Measurements from ENCODE around the gene LRIG2.
"Not testable (repeated sequence)": the region's sequence is repeated elsewhere in the genome, so short reads cannot be mapped to it uniquely, and the experiment has no call there.

Gene LRIG2

GRCh38 chr1:113072757-113073478 is at the start of gene LRIG2:
TSS of gene LRIG2 (plus strand) at chr1:113073198. CDS start at chr1:113073407, 209 bp downstream.
- DNase-seq (ENCODE audit: low read depth, low spot score): peak; percentile 100

- DNase-seq (ENCODE audit: low read depth, low spot score): not testable (repeated sequence)
Observed at GRCh38 chr1:113023316-113023715, 49.7 kb upstream of the LRIG2 start.

- peak; percentile 30 for DNase-seq (ENCODE audit: low read depth, low spot score)
Observed at GRCh38 chr1:113027007-113027406, 46.0 kb upstream of the LRIG2 start.

- peak; percentile 90 for DNase-seq (ENCODE audit: low read depth, low spot score)
Observed at GRCh38 chr1:113027449-113027848, 45.5 kb upstream of the LRIG2 start.

GRCh38 chr1:113029822-113030221 is 43.2 kb upstream of the LRIG2 start:
- no peak for DNase-seq (ENCODE audit: low read depth, low spot score)

GRCh38 chr1:113031171-113031933 is 41.6 kb upstream of the LRIG2 start:
- no peak for DNase-seq (ENCODE audit: low read depth, low spot score)

GRCh38 chr1:113035086-113035485 is 37.9 kb upstream of the LRIG2 start:
- no peak for DNase-seq (ENCODE audit: low read depth, low spot score)

GRCh38 chr1:113036639-113037321 is 36.2 kb upstream of the LRIG2 start:
- no peak for DNase-seq (ENCODE audit: low read depth, low spot score)

GRCh38 chr1:113040041-113040440 is 33.0 kb upstream of the LRIG2 start:
- DNase-seq (ENCODE audit: low read depth, low spot score): peak; percentile 34

- DNase-seq (ENCODE audit: low read depth, low spot score): no peak
Observed at GRCh38 chr1:113040718-113041412, 32.1 kb upstream of the LRIG2 start.

- DNase-seq (ENCODE audit: low read depth, low spot score): peak; percentile 84
Observed at GRCh38 chr1:113041569-113042284, 31.3 kb upstream of the LRIG2 start.

GRCh38 chr1:113042285-113043143 is 30.5 kb upstream of the LRIG2 start:
- peak; percentile 96 for DNase-seq (ENCODE audit: low read depth, low spot score)

GRCh38 chr1:113043144-113043488 is 29.9 kb upstream of the LRIG2 start:
- DNase-seq (ENCODE audit: low read depth, low spot score): not testable (repeated sequence)

- no peak for DNase-seq (ENCODE audit: low read depth, low spot score)
Observed at GRCh38 chr1:113046569-113046968, 26.4 kb upstream of the LRIG2 start.

GRCh38 chr1:113048064-113048463 is 24.9 kb upstream of the LRIG2 start:
- DNase-seq (ENCODE audit: low read depth, low spot score): no peak

GRCh38 chr1:113053344-113054126 is 19.5 kb upstream of the LRIG2 start:
- no peak for DNase-seq (ENCODE audit: low read depth, low spot score)

- DNase-seq (ENCODE audit: low read depth, low spot score): no peak
Observed at GRCh38 chr1:113055570-113055969, 17.4 kb upstream of the LRIG2 start.

- peak; percentile 50 for DNase-seq (ENCODE audit: low read depth, low spot score)
Observed at GRCh38 chr1:113057006-113057405, 16.0 kb upstream of the LRIG2 start.

GRCh38 chr1:113058941-113059706 is 13.9 kb upstream of the LRIG2 start:
- DNase-seq (ENCODE audit: low read depth, low spot score): no peak

Data from ELF-1 (cell line).